ENCODE data around the gene RRP36.
"Not testable (repeated sequence)": the region's sequence is repeated elsewhere in the genome, so short reads cannot be mapped to it uniquely, and the experiment has no call there.

DNA sequence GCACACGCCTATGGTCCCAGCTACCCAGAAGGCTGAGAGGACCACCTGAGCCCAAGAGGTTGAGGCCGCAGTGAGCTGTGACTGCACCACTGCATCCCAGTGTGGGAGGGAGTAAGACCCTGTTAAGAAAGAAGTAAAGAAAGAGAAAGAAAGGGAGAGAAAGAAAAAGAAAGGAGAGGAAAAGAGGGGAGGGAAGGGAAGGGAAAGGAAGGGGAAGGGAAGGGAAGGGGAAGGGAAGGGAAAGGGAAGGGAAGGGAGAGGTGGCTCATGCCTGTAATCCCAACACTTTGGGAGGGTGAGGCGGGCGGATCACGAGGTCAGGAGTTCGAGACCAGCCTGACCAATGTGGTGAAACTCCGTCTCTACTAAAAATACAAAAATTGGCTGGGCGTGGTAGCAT is 20.1 kb downstream of the RRP36 start:
- TF ChIP-seq, protein P1, sequence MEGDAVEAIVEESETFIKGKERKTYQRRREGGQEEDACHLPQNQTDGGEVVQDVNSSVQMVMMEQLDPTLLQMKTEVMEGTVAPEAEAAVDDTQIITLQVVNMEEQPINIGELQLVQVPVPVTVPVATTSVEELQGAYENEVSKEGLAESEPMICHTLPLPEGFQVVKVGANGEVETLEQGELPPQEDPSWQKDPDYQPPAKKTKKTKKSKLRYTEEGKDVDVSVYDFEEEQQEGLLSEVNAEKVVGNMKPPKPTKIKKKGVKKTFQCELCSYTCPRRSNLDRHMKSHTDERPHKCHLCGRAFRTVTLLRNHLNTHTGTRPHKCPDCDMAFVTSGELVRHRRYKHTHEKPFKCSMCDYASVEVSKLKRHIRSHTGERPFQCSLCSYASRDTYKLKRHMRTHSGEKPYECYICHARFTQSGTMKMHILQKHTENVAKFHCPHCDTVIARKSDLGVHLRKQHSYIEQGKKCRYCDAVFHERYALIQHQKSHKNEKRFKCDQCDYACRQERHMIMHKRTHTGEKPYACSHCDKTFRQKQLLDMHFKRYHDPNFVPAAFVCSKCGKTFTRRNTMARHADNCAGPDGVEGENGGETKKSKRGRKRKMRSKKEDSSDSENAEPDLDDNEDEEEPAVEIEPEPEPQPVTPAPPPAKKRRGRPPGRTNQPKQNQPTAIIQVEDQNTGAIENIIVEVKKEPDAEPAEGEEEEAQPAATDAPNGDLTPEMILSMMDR (tag by site-specific recombination; IDR thresholded peaks at IDR 0.05), result not testable (repeated sequence)
- not testable (repeated sequence) for TF ChIP-seq YY2 (tag by site-specific recombination; IDR thresholded peaks at IDR 0.05); EGR2 (tag by site-specific recombination; IDR thresholded peaks at IDR 0.05; ENCODE audit: low read depth); ZNF221 (tag by site-specific recombination; IDR thresholded peaks at IDR 0.05; ENCODE audit: borderline replicate concordance); HOXA7 (CRISPR knock-in tag; IDR thresholded peaks at IDR 0.05; ENCODE audit: borderline replicate concordance); ZBTB8A (tag by site-specific recombination; IDR thresholded peaks at IDR 0.05); ZNF335 (tag by site-specific recombination; conservative IDR thresholded peaks at IDR 0.05)
- TF ChIP-seq, protein P2, sequence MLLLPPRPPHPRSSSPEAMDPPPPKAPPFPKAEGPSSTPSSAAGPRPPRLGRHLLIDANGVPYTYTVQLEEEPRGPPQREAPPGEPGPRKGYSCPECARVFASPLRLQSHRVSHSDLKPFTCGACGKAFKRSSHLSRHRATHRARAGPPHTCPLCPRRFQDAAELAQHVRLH (tag by site-specific recombination; IDR thresholded peaks at IDR 0.05), result not testable (repeated sequence)
- TF ChIP-seq PRDM1 (tag by site-specific recombination; IDR thresholded peaks at IDR 0.05), result peak; percentile 94
- TF ChIP-seq, protein P3, sequence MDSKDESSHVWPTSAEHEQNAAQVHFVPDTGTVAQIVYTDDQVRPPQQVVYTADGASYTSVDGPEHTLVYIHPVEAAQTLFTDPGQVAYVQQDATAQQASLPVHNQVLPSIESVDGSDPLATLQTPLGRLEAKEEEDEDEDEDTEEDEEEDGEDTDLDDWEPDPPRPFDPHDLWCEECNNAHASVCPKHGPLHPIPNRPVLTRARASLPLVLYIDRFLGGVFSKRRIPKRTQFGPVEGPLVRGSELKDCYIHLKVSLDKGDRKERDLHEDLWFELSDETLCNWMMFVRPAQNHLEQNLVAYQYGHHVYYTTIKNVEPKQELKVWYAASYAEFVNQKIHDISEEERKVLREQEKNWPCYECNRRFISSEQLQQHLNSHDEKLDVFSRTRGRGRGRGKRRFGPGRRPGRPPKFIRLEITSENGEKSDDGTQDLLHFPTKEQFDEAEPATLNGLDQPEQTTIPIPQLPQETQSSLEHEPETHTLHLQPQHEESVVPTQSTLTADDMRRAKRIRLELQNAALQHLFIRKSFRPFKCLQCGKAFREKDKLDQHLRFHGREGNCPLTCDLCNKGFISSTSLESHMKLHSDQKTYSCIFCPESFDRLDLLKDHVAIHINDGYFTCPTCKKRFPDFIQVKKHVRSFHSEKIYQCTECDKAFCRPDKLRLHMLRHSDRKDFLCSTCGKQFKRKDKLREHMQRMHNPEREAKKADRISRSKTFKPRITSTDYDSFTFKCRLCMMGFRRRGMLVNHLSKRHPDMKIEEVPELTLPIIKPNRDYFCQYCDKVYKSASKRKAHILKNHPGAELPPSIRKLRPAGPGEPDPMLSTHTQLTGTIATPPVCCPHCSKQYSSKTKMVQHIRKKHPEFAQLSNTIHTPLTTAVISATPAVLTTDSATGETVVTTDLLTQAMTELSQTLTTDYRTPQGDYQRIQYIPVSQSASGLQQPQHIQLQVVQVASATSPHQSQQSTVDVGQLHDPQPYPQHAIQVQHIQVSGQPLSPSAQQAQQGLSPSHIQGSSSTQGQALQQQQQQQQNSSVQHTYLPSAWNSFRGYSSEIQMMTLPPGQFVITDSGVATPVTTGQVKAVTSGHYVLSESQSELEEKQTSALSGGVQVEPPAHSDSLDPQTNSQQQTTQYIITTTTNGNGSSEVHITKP (tag by site-specific recombination; IDR thresholded peaks at IDR 0.05), result not testable (repeated sequence)
- TF ChIP-seq, protein P4, sequence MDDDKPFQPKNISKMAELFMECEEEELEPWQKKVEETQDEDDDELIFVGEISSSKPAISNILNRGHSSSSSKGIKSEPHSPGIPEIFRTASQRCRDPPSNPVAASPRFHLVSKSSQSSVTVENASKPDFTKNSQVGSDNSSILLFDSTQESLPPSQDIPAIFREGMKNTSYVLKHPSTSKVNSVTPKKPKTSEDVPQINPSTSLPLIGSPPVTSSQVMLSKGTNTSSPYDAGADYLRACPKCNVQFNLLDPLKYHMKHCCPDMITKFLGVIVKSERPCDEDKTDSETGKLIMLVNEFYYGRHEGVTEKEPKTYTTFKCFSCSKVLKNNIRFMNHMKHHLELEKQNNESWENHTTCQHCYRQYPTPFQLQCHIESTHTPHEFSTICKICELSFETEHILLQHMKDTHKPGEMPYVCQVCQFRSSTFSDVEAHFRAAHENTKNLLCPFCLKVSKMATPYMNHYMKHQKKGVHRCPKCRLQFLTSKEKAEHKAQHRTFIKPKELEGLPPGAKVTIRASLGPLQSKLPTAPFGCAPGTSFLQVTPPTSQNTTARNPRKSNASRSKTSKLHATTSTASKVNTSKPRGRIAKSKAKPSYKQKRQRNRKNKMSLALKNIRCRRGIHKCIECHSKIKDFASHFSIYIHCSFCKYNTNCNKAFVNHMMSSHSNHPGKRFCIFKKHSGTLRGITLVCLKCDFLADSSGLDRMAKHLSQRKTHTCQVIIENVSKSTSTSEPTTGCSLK (tag by site-specific recombination; IDR thresholded peaks at IDR 0.05), result not testable (repeated sequence)
- TF ChIP-seq, protein P5, sequence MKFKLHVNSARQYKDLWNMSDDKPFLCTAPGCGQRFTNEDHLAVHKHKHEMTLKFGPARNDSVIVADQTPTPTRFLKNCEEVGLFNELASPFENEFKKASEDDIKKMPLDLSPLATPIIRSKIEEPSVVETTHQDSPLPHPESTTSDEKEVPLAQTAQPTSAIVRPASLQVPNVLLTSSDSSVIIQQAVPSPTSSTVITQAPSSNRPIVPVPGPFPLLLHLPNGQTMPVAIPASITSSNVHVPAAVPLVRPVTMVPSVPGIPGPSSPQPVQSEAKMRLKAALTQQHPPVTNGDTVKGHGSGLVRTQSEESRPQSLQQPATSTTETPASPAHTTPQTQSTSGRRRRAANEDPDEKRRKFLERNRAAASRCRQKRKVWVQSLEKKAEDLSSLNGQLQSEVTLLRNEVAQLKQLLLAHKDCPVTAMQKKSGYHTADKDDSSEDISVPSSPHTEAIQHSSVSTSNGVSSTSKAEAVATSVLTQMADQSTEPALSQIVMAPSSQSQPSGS (tag by site-specific recombination; IDR thresholded peaks at IDR 0.05; ENCODE audit: low read depth), result not testable (repeated sequence)
- TF ChIP-seq, protein P6, sequence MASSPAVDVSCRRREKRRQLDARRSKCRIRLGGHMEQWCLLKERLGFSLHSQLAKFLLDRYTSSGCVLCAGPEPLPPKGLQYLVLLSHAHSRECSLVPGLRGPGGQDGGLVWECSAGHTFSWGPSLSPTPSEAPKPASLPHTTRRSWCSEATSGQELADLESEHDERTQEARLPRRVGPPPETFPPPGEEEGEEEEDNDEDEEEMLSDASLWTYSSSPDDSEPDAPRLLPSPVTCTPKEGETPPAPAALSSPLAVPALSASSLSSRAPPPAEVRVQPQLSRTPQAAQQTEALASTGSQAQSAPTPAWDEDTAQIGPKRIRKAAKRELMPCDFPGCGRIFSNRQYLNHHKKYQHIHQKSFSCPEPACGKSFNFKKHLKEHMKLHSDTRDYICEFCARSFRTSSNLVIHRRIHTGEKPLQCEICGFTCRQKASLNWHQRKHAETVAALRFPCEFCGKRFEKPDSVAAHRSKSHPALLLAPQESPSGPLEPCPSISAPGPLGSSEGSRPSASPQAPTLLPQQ (tag by site-specific recombination; IDR thresholded peaks at IDR 0.05), result not testable (repeated sequence)
